GM12874 (cell line): ENCODE measurements around the gene TFF3.

Experiments
- CTCF ChIP-seq: IDR thresholded peaks from 2 replicates; pipeline ENCODE4 v1.5.1; 2011; ENCODE audit warnings: low read depth, mild to moderate bottlenecking, control low read depth, low read length, moderate library complexity; ENCODE audit not compliant: insufficient read depth

Gene TFF3

GRCh38 chr21:42281181-42281680 is 34.0 kb downstream of the TFF3 start:
- TF ChIP-seq CTCF: no peak

DNA sequence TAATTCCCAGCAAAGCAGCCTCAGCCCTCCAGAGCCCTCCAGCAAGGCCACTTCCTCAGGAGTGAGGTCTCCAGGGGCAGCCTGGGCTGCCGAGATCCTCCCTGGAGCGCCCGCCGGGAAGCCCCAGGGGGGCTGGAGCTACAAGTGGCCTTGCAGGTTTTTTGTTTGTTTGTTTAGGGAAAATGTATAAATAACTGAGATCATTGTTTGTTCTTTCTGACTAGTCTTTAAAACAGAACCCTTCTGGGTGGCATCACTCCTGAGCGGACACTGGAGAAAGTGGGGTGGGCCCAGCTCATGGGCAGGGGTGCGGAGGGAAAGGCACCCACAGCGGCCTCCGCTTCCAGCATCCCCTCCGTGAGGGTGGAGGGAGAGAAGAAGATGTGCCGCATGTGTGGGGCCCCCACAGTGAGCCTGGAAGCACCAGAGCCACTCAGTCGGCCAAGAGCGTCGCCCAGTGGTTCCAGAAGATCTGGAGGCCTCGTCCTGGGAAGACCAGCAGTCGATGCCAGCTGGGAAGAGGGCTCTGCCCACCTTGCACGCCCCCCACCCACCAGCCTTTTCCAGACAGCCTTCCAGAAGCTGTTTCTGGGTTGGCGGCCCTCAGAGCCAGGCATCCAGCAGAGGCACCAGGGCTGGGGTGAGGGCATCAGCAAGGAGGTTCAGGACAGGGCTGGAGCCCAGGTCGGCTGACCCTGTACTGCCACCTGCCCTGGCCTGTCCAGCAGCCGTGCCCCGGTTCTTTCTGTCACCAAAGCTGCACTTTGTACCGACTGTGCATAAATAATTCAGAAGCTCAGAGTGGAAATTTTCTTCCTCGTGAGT is 34.6 kb downstream of the TFF3 start:
- no peak for TF ChIP-seq CTCF

DNA sequence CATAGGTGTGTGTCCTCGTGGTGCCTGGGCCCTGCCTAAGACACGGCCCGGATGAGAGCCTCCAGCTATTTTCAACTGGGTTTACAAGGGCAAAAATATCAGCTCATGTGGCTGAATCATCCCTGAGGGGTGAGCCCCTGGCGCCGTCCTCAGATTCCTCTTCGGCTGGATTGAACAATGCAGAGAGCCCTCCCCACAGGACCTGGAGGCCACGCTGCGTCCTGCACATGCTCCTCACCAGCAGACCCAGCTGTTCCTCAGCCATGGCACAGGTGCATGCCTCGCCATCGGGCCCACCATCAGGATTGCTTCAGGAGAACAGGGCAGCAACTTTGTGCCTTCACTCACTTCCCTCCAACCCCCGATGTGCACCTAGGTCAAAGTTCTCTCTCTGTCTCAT is 35.3 kb downstream of the TFF3 start:
- TF ChIP-seq CTCF: no peak

DNA sequence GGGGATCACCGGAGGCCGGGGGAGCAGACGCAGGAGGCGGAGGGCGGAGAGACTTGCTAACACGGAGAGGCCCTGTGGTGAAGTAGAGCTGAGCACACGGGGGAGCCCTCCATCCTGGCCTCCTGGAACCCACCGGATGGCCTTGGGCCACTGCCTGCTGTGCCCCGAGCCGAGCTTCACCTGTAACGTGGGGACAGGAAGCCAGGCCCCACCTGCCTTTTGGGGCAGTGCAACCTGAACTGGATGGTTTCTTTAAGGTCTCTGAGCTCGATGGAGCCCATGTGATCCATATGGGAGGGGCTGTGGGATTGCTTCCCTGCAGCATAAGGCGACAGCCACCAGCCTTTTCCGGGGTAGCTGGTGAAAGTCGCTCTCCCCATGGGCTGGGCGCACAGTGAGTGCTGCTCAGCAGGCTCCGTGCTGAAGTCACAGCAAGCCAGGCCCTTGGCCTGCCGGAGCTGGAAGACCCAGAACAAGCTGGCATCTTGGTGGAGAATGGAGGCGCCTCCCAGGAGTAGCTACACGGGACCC is 35.8 kb downstream of the TFF3 start:
- TF ChIP-seq CTCF: no peak

GRCh38 chr21:42278451-42279149 is 36.6 kb downstream of the TFF3 start:
- TF ChIP-seq CTCF: no peak

DNA sequence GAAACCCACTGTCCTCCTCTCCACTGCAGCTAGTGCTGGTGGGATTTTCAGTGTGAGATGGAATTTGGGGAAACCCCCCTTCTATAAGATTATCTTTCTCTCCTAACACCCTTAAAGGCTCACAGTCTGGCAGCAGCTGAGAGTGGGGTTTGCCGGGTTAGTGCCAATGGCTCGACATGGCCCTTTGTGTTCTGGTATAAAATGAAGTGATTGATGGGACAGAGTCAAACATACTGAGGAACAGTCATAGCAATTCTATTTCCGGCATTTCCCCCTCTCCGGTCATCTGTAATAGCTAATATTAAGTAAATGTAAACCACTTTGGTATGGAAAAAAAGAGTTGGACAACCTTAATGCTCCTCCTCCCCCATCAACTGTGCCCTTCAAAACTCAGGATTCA is 37.6 kb downstream of the TFF3 start:
- TF ChIP-seq CTCF: no peak

DNA sequence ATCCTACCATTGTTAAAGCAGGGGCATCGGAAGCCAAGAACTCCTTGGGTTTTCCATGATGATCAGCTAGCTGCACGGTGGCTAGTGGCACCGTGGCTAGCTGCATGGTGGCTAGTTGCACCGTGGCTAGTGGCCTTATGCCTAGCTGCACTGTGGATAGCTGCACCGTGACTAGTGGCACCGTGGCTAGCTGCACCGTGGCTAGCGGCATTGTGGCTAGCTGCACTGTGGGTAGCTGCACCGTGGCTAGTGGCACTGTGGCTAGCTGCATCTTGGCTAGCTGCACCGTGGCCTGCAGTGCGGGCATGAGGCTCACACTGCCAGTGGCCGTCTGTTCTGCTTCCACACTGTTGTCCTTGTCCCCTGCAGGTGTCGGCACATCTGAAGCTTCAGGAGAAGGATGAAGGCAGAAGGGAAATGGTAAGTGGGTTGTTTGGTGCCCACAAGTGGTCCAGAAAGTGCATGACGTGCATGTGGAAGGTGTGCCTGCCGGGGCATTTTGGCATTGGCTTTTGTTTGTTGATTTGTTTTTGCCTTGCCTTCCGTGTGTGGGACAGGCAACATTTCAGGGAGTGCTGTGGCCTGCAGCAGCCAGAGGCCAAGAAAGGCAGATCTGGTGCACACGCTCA is 38.6 kb downstream of the TFF3 start:
- TF ChIP-seq CTCF: no peak
